H4 (cell line): ENCODE measurements around the gene GEMIN5. TPM values are rescaled to one million over a fixed set of nuclear protein-coding genes. Genes with fewer than 3 reads are reported as not detected.

ENCODE experiments used
- DNase-seq: peaks from one replicate; pipeline ENCODE4 v3.0.0-alpha.2; 2015; ENCODE audit warnings: low spot score
- total RNA-seq: library from RNA; depleted of rRNA; stranded (reverse); fragments of >200 nt; shearing (Covaris generic); gene quantifications from 2 replicates; pipeline ENCODE4 v1.2.3, GENCODE V29; 2014; rRNA removed

GEMIN5 gene
- total RNA-seq, 1 experiment from 2014 or later, result 12.6 TPM

DNA sequence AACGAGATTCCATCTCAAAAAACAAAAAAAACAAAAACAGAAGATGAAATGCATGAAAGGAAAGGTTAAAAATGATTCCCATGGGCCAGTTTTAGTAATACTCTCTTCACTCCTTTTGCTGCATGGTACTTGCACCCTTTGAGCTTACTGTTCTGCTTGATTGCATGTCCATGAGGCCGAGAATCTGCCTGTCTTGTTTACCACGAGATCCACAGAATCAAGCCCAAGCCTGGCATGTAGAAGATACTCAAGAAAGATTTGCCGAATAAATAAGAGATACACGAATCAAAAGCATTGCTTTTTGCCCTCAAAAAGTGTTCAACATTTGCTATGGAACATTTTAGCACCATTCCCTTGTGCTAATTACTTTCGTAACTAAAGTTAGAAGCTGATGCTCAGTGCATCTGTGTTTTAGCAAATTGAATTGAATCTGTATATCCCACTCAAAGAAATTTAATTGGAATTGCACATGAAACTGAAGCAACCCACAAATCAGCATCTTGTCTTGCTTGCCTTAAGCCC lies 88.7 kb downstream of the GEMIN5 start:
- no peak for DNase-seq

DNA sequence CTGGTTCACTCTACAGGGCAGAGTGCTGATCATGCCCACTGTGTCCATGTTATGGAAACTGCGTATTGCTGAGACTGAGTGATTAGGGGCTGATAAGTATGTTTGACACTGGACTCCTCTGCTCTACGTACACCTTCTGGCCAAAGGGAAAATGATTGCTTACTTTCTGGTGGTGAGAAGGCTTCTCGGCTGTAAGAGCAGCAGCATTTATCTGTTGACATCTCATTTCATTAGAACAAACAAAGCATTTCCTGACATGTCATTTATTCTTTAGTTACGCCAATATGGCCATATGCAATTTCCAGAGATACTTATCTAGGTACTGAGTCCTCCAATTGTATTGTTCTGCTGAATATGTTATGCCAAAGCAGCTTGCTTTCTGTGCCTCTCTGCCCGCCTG lies 93.2 kb downstream of the GEMIN5 start:
- no peak for DNase-seq

DNA sequence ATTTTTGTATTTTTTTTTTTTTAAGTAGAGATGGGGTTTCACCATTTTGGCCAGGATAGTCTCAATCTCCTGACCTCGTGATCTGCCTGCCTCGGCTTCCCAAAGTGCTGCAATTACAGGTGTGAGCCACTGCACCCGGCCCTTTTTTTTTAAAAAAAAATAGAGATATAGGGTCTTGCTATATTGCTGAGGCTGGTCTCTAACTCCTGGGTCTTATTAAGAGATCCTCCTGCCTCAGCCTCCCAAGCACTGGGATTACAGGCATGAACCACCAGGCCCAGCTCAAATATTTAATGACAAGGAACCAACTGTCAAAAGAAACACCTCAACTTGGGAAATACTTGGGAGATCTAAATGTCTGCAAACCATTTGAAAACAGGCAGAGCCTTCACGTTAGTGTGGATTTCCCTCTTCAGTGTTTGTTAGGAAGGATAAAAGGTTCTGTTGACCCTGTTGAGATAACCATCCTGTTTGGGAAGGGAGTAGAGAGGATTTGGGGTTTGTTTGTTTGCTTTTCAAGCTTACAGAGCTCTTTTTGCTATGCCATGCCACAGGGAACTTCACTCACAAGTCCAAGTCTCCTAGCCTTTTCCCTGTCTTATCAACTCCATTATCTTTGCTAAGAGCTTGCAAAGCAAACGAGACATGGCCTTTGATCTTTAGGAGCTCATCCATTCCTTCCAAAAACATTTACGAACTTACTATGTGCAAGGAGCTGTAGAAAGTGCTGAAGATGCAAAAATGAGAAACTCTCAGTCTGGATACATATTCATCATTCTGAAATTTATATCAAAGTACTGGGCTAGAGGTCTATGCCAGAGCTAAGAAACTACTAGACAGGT lies 95.1 kb downstream of the GEMIN5 start:
- no peak for DNase-seq

DNA sequence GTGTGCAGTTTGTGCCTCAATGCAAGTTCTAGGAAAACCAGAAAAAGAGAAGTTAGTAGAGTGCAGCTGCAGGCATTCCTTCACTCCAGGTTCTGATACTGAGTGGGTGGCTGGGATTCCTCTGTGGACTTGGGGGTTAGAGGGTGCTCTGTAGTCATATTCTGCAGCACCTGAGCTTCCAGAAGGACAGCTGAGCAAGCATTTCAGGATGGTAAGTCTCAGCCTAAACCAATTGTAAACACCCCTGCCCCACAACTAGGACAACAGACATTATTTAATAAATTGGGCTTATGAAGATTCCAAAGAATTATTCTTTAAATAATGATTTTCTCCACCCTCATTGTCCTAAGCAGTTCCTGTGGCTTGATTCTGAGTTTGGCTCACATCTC lies 96.7 kb downstream of the GEMIN5 start:
- DNase-seq, result no peak

DNA sequence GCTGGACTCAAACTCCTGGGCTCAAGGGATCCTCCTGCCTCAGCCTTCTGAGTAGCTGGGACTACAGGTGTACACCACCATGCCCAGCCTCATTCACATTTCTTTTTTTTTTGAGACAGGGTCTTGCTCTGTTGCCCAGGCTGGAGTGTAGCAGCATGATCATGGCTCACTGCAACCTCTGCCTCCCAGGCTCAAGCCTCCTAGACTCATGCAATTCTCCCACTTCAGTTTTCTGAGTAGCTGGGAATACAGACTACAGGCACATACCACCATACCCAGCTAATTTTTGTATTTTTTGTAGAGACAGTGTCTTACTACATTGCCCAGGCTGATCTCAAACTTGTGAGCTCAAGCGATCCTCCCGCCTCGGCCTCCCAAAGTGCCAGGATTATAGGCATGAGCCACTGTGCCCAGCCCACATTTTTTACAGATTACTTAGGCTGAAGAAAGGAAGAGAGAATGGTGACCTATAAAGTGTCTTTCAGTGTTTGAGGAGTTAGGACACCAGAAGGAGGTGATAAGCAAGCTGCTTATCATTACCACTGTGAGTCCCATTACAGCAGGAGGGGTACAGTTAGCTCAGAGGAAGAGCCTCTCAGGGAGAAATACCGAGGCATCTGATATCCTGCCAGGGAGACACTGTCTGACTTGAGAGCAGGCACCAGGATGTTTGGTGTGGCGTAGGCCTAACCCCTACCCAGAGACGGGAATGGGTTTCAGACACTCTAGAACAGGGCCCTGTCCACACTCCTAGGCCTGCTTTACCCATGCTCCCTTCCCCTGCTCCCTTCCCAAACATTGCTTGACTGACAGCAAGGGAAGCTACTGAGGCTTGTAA lies 97.4 kb downstream of the GEMIN5 start:
- DNase-seq, result no peak

Other genes starting within 250 kb of the GEMIN5 start
- 44.3 and 48.5 TPM in 2 replicates for gene LARP1, start 182.8 kb downstream of the GEMIN5 start, total RNA-seq
- gene FAXDC2, start 87.6 kb downstream of the GEMIN5 start, total RNA-seq, result 0.81 and 3.2 TPM in 2 replicates
- gene CNOT8, start 79.6 kb downstream of the GEMIN5 start, total RNA-seq, result 57.9 and 61.4 TPM in 2 replicates
- gene MRPL22, start 2.9 kb upstream of the GEMIN5 start, total RNA-seq, result 25.8 and 28.2 TPM in 2 replicates
- gene KIF4B, start 75.5 kb upstream of the GEMIN5 start, total RNA-seq, result 0.02 TPM in 1 of 2 replicates, not detected in the other